Measurements from ENCODE around the gene ANKRD36C.
"Not testable (repeated sequence)": the region's sequence is repeated elsewhere in the genome, so short reads cannot be mapped to it uniquely, and the experiment has no call there.

Gene ANKRD36C

DNA sequence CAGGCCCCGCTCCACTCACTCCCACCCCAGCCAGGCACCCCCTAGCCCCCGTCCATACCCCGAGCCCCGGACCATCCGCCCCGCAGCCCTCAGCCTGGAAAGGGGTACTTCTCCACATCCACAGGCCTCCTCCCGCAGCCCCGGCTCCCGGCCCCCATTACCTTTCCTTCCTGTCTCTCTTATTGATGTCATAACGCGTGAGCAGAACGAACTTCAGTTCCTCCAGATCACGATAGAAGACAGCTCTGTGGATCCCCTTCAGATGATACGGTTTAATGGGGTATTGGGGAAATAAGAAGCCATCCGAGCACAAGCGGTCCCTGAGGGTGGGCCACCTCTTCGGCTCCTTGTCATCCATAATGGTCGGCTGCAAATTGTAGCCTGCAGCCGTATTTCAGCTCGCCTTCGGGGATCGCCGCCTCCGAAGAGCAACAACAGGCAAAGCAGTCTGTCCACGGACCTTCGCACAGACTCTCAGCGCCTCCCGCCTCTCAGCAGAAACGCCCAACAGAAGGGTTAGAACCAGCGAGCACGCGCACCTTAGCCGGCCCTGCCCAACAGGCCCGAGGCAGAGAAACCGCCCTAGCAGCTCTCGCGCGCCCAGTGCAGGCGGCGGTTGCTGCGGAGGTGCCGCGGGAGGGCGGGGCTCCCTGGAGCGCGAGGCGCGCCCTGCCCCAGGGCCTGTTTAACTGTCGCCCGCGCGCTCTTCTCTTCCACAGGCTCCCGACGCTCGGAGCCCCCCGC, at the start of gene ANKRD36C:
TSS of gene ANKRD36C (minus strand) at position 474 of the 744 bp plus-strand sequence. CDS start at position 358, 116 bp downstream.
- DNase-seq = not testable (repeated sequence)

- DNase-seq = not testable (repeated sequence)
Measured at GRCh38 chr2:96035554-96035953, 43.9 kb upstream of the ANKRD36C start.

DNA sequence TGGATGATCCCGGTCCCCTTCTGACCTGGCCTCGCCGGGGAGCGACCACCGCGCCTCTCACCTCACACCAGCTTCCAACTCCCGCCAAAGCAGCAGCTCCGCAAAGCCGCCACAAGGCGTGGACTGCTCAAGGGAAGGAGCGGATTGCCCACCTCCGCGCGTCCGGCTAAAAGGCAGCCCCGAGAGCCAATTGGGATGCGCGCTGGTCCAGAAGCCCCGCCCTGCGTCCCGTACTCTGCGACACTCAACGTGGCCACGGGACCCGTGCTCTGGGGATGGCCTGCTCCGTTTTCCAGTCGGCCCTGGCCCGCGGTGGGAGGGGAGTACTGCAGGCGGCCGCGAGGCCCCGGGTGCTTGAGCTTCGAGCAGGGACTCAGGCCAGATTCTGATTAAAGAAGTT, 43.2 kb upstream of the ANKRD36C start, which contains the start of gene GPAT2:
TSS of gene GPAT2 (minus strand) at position 125 of the 400 bp plus-strand sequence. CDS start 2,557 bp downstream, outside the sequence.
- not testable (repeated sequence) for DNase-seq

- DNase-seq = not testable (repeated sequence)
Measured at GRCh38 chr2:96033997-96034396, 42.4 kb upstream of the ANKRD36C start.

- not testable (repeated sequence) for DNase-seq
Measured at GRCh38 chr2:96027725-96028325, 36.2 kb upstream of the ANKRD36C start.

DNA sequence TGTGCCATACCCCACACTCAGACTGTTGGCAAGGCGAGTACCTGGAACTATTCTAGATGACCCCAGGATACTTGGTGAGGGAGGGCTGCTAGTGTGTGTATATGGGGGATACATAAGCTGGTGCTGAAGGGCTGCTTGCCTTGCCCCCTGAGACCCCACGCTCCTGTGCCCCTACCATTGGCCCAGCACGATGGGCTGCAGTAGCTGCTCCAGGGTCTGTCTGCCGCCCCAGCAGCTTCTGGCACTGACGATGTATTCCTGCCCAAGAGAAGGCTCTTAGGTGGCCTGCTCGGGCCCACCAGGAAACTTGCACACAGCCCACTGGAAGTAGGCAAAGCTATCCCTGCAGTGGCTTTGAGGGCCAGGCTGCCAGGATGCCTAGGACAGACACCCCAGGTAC, 34.1 kb upstream of the ANKRD36C start:
- DNase-seq = not testable (repeated sequence)

DNA sequence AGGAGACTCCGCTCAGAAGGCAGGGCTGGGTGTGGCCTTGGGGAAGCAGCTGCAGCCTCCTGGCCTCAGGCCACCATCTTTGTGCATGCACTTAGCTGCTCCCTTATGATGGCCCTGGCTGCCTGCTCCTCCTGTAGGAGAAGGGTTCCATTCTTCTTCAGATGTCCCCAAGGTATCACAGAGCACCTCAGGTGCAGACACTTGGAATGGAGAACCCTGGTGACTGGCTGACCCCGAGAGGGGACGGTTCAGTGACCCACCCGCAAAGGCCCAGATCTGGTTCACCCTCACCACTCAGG, 33.5 kb upstream of the ANKRD36C start:
- no peak for DNase-seq

DNA sequence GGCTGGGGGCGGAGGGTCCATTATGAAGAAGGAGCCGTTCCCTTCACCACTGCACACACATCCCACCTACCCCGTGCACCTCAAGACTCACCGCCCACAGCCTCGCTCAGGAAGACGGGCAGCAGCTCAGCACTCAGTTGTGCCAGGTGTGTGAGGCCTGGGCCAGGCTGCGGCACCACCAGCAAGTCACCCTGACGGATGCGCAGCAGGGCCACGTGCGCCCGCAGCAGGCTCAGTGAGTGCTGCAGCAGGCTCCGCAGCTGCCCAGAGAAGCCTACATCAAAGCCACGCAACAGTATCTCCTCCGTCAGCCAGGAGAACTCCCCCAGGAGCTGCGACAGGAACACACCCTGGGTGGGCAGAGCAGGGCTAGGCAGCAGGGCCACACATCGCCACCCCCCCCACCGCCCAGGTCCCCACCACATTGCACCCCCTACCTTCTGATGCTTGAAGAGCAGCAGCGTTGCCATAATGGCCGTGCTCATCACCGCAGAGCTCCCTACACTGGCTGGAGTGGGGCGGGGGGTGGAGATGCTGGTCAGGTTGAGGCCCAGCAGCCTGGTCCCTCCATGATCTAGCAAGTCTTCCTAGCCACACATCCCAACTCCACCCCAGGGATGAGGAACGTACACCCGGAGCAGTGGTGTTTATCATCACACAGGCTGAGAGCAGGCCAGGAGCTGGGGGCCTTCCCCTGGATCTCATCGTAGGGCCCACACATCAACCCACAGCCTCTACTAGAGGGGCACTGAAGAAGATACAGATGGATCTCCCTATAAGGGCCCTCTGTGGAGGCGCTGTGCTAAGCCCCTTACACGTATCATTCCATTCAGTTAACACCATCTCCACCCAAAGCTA, 32.9 kb upstream of the ANKRD36C start:
- DNase-seq = no peak

DNA sequence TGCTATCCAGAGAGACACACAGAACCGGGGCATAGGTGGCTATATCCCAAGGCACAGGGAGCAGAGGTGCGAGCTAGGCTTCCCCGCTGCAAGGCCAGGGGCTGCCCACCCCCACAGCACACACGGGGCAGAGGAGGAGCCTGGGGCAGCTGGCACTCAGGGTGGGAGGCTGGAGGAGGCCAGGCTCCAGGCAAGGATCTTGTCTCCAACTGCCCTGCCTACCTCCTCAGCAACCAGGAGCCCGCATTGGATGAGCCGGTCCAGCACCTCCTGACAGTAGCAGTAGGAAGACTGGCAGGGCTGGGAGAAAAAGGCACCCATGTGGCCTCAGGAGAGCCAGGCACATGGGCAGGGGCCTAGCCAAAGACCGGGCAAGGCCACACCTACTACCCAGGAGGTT, 32.1 kb upstream of the ANKRD36C start:
- not testable (repeated sequence) for DNase-seq

- DNase-seq = not testable (repeated sequence)
Measured at GRCh38 chr2:96022701-96023447, 31.2 kb upstream of the ANKRD36C start.

DNA sequence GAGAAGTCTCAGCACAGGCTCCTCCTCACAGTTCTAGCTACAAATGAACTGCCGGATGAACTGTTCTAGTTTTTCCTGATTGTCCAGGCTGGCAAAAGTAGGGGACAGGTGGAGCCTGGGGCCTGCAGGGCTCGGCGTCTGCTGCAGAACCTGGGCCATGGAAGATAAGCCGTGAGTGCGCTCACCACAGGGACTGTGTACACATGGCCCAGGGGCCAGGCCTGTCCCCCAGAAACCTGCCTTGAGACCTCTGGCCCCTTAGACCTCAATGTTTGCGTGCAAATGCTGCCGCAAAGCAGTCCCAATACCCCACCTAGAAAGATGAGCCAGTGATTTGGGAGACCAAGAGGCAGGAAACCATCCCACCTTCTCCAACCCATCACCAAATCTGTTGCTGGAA, 30.5 kb upstream of the ANKRD36C start:
- not testable (repeated sequence) for DNase-seq

- DNase-seq = not testable (repeated sequence)
Measured at GRCh38 chr2:96021142-96021541, 29.5 kb upstream of the ANKRD36C start.

- DNase-seq = not testable (repeated sequence)
Measured at GRCh38 chr2:96019909-96020590, 28.4 kb upstream of the ANKRD36C start.

DNA sequence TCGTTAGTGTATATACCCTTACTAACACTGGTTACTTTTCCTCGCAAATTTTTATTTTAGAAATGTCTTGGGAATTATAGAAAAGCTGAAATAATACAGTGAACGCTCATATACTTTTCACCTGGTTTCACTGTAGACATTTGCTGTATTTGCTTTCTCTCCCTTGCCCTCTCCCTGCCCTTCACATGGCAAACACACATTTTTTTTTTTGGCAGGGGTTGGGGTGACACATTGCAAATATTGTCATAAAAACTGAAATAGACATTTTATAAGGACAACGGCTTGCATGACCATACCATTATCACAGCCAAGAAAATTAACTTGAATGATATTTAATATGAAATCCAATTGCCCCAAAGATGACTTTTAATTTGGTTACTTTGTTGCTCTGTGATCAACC, 24.7 kb upstream of the ANKRD36C start:
- not testable (repeated sequence) for DNase-seq

DNA sequence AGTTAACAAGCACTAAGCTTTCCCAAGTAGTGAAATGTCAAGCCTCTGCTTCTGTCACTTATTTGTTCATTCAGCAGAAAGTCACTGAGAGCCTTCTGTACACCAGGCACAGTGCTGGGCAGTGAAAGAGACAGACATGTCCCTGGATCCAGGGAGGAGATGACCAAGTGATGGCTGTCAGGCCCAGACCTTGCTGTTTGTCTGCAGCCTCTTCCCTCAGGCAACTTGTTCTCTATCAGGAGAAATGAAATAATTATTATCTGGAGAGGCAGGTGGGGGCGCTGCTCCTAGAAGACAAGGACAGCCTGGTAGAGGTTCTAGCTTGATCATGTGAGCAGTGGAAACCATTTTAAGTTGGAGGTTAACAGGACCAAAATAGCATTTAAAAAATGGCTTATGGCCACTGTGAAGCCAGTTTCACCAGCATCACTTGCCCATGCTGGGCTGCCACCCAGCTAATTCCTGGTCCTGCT, 21.2 kb upstream of the ANKRD36C start:
- DNase-seq = not testable (repeated sequence)

- not testable (repeated sequence) for DNase-seq
Measured at GRCh38 chr2:96012086-96012791, 20.6 kb upstream of the ANKRD36C start.

- DNase-seq = not testable (repeated sequence)
Measured at GRCh38 chr2:96011129-96011455, 19.5 kb upstream of the ANKRD36C start.

DNA sequence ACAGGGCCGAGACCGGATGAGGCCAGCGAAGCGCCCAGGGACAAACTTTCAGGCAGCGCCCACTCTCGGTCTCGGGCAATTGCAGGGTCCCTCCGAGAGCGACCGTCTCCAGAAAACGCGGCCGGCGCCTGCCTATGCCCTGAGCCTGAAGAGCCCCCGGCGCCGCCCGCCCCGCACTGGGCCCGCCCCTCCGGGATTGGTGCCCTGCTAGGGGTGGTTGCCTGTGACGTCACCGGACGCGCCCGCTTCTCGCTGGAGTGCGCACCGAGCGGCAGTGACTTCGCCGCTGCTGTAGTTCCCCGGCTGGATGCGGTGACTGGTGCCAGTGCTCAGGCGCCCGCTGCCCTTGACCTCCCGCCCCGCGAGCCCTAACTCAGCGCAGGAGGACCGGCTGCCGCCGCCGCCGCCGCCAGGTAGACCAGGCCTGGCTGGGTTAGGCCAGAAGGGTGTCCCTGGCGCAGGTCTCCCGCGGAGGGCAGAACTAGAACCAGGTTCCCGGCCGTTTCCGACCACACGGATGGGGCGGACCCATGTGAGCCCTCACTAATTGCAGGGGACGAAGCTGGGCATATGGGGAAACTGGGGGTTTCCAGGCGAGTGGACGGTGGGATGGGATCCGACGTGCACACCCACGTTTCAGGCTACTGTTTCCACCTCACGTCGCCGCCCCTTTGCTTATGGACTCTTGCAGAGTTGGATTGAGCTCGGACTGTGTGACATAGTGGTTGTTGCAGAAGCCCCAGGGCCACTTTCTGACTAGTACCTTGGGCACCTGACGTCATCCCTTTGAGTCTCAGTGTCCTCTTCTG, 18.9 kb upstream of the ANKRD36C start:
- not testable (repeated sequence) for DNase-seq

- DNase-seq = not testable (repeated sequence)
Measured at GRCh38 chr2:96009833-96010232, 18.2 kb upstream of the ANKRD36C start.

DNA sequence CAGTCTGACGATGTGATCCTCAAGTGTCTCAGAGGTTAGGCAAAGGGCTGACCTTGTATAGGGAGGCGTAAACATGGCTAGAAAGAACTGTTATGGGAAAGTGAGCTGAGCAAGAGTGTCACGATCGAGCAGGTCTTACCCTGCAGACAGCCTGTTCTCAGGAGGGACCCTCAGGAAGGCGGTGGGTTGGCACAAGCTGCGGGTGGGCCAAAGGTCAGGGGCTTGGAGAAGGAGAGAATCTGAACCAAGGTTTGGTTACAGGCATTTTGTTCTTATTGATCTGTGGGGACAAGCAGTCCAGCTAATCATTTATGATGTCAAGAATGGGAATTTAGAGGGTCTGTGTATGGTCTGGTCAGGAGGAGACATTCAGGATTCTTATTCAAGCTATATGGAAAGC, 16.4 kb upstream of the ANKRD36C start:
- not testable (repeated sequence) for DNase-seq

All from NCI-H1417 treated with DMSO at 0.1 percent for 48 hours (cell line).